K562 (cell line): ENCODE results near the gene HOXD13. TPM values are rescaled to one million over a fixed set of nuclear protein-coding genes. Genes with fewer than 3 reads are reported as not detected.
A peak's percentile ranks its signal among the peaks of the same experiment; 100 is the strongest.

ENCODE experiments used
- ATF7 ChIP-seq: fragments of 450-650 bp; IDR thresholded peaks from 2 replicates; pipeline ENCODE4 v1.7.1; 2014; ENCODE audit warnings: mild to moderate bottlenecking, moderate library complexity
- CGGBP1 ChIP-seq: fragments of 250-450 bp; sonication (Bioruptor Pico); IDR thresholded peaks from 2 replicates; pipeline ENCODE4 v1.9.0; 2021; ENCODE audit warnings: mild to moderate bottlenecking
- CREB3 ChIP-seq: fragments of 450-650 bp; conservative IDR thresholded peaks from 2 replicates; pipeline ENCODE4 v1.6.1; 2016; ENCODE audit warnings: missing genetic modification characterization, low read depth, mild to moderate bottlenecking, missing compliant biosample characterization, moderate library complexity
- EGR1 ChIP-seq: fragments of 450-650 bp; conservative IDR thresholded peaks from 2 replicates; pipeline ENCODE4 v1.6.1; 2017; ENCODE audit warnings: mild to moderate bottlenecking
- ESRRA ChIP-seq: fragments of 450-650 bp; IDR thresholded peaks from 2 replicates; pipeline ENCODE4 v1.6.1; 2014; ENCODE audit warnings: low read depth, mild to moderate bottlenecking, moderate library complexity, borderline replicate concordance
- L3MBTL2 ChIP-seq: fragments of 450-650 bp; IDR thresholded peaks from 2 replicates; pipeline ENCODE4 v1.6.1; 2016; ENCODE audit warnings: mild to moderate bottlenecking, moderate library complexity
- NRF1 ChIP-seq, 2 experiments: fragments of 450-650 bp; IDR thresholded peaks in 1 of 2; conservative IDR thresholded peaks in 1 of 2; 2 replicates each; pipeline ENCODE4 v1.6.1; 2014; ENCODE audit warnings: mild to moderate bottlenecking in 2 of 2
- RBM34 ChIP-seq: fragments of 200-400 bp; formaldehyde crosslinking; IDR thresholded peaks from 2 replicates; pipeline ENCODE4 v1.6.1; 2018; ENCODE audit warnings: low read length, borderline replicate concordance; ENCODE audit not compliant: insufficient read depth
- RNF219 ChIP-seq: fragments of 250-450 bp; sonication (Bioruptor Pico); IDR thresholded peaks from 2 replicates; pipeline ENCODE4 v1.5.0; 2022; ENCODE audit warnings: mild to moderate bottlenecking
- SMAD4 ChIP-seq: fragments of 250-450 bp; sonication (Bioruptor Pico); conservative IDR thresholded peaks from 2 replicates; pipeline ENCODE4 v1.8.0; 2021; ENCODE audit warnings: inconsistent platforms, mild to moderate bottlenecking, moderate library complexity
- SRSF7 ChIP-seq: fragments of 200-400 bp; formaldehyde crosslinking; optimal IDR thresholded peaks from 2 replicates; pipeline ENCODE3; 2017; ENCODE audit warnings: mild to moderate bottlenecking, low read depth, low read length
- TEAD2 ChIP-seq: fragments of 450-650 bp; IDR thresholded peaks from 2 replicates; pipeline ENCODE4 v1.6.1; 2016; ENCODE audit warnings: missing genetic modification characterization, control low read depth, missing compliant biosample characterization
- USF2 ChIP-seq: sonication (generic); formaldehyde crosslinking; IDR thresholded peaks from 2 replicates; pipeline ENCODE4 v1.5.0; 2020; ENCODE audit warnings: missing genetic modification reagents
- ZNF384 ChIP-seq: IDR thresholded peaks from 2 replicates; pipeline ENCODE4 v1.6.1; 2012; ENCODE audit warnings: low read depth, low read length, improper control_type of control experiment
- ZNF518B ChIP-seq: fragments of 250-450 bp; sonication (Bioruptor Pico); IDR thresholded peaks from 2 replicates; pipeline ENCODE4 v1.5.0; 2021; ENCODE audit warnings: mild to moderate bottlenecking, moderate library complexity
- ZSCAN32 ChIP-seq: fragments of 450-650 bp; formaldehyde crosslinking; IDR thresholded peaks from 2 replicates; pipeline ENCODE4 v1.4.0; 2020; ENCODE audit warnings: mild to moderate bottlenecking, moderate library complexity
- polyA plus RNA-seq, 8 experiments: library from polyadenylated mRNA; depleted of rRNA in 4 of 8; stranded (reverse) in 5 of 8; unstranded in 3 of 8; fragments of >200 nt; fragmentation: Nextera tagmentation in 2 of 8; fragmentation: Illumina TruSeq in 1 of 8; extraction: Ambion mirVana in 2 of 8; extraction: Trizol in 1 of 8; gene quantifications; 2 replicates each; pipeline versions ENCODE4 v1.2.1 to v1.2.3, GENCODE V29; 2011 to 2014; ENCODE audit warnings: inconsistent platforms in 1 of 8, missing spikeins in 1 of 8
- total RNA-seq, 7 experiments: library from RNA; depleted of rRNA in 6 of 7; stranded (reverse); fragments of >200 nt in 6 of 7; fragmentation: Illumina TruSeq in 2 of 7; extraction: Trizol in 2 of 7; gene quantifications; 2 replicates each; pipeline versions ENCODE4 v1.2.1 to v1.2.3, GENCODE V29; 2011 to 2021; ENCODE audit warnings: low replicate concordance in 1 of 7
- TF ChIP-seq, protein P1 (sequence below): sonication (generic); formaldehyde crosslinking; IDR thresholded peaks from 2 replicates; pipeline ENCODE4 v1.8.0; 2022; ENCODE audit warnings: mild to moderate bottlenecking, missing genetic modification reagents, borderline replicate concordance

HOXD13 gene
- total and polyA plus RNA-seq, 9 of the 15 experiments (the other 6 are each of a cell fraction or from before 2014, with no cell fraction given) = 0.03 to 0.04 TPM; not detected in 7

GRCh38 chr2:176130147-176130956, 37.8 kb downstream of the HOXD13 start (continued):
- TF ChIP-seq ZNF518B (CRISPR knock-in tag) (no peak), SMAD4 (0 out of 2 replicates have a peak, but pooled peaks have one; percentile 58), USF2 (CRISPR knock-in tag) (no peak), RNF219 (no peak), L3MBTL2 (peak; percentile 91), CGGBP1 (no peak), NRF1 (conservative IDR thresholded peaks at IDR 0.05 in 1 of 2, IDR thresholded peaks at IDR 0.05 in 1 of 2) (peak; percentile 86 to 87), TEAD2 (tag) (no peak), ZNF384 (no peak), SRSF7 (no peak), ESRRA (no peak), ZSCAN32 (CRISPR knock-in tag) (no peak), EGR1 (peak; percentile 75), ATF7 (0 out of 2 replicates have a peak, but pooled peaks have one; percentile 14), RBM34 (no peak), CREB3 (tag) (no peak)
- TF ChIP-seq, protein P1, sequence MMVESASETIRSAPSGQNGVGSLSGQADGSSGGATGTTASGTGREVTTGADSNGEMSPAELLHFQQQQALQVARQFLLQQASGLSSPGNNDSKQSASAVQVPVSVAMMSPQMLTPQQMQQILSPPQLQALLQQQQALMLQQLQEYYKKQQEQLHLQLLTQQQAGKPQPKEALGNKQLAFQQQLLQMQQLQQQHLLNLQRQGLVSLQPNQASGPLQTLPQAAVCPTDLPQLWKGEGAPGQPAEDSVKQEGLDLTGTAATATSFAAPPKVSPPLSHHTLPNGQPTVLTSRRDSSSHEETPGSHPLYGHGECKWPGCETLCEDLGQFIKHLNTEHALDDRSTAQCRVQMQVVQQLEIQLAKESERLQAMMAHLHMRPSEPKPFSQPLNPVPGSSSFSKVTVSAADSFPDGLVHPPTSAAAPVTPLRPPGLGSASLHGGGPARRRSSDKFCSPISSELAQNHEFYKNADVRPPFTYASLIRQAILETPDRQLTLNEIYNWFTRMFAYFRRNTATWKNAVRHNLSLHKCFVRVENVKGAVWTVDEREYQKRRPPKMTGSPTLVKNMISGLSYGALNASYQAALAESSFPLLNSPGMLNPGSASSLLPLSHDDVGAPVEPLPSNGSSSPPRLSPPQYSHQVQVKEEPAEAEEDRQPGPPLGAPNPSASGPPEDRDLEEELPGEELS = no peak
